Lower leg skin (tissue), 4 donors: ENCODE data around the gene HAL. TPM values are rescaled to one million over a fixed set of nuclear protein-coding genes. Genes with fewer than 3 reads are reported as not detected.

Experiments
- DNase-seq, 2 donors: peaks; one replicate each; pipeline ENCODE4 v3.0.0-alpha.2; 2019; ENCODE audit warnings: low spot score in 2 of 2
- H3K4me3 ChIP-seq: fragments of 200-600 bp; sonication (generic); 2 replicates; pipeline ENCODE4 v1.5.1; 2017; ENCODE audit warnings: mild to moderate bottlenecking, low read depth; ENCODE audit not compliant: poor library complexity, severe bottlenecking
- CTCF ChIP-seq, 3 donors: fragments of 450-650 bp; IDR thresholded peaks; one replicate each; pipeline ENCODE4 v1.5.1; 2016; ENCODE audit warnings: antibody characterized with exemption in 3 of 3, mild to moderate bottlenecking in 3 of 3, moderate library complexity in 2 of 3
- POLR2A ChIP-seq, 2 donors: fragments of 450-650 bp; IDR thresholded peaks; one replicate each; pipeline ENCODE4 v1.6.1; 2016 to 2017; ENCODE audit warnings: antibody characterized with exemption in 2 of 2, mild to moderate bottlenecking in 1 of 2, moderate library complexity in 1 of 2
- WGBS, 2 donors: methylation state at CpG; one replicate each; pipeline ENCODE4 v1.1.5; 2018; 5-methylcytosine and 5-hydroxymethylcytosine counted together
- intact Hi-C: fragments of 100-400 bp; cut with DNase I; formaldehyde crosslinking; loops from one replicate; pipeline ENCODE4 v1.15.0; 2023; ENCODE audit warnings: low total_unique reads
- total RNA-seq, 4 donors: library from RNA; depleted of rRNA; stranded (reverse); fragments of >200 nt; gene quantifications; one replicate each; pipeline ENCODE4 v1.1.0, GENCODE V29; 2016

HAL gene
- total RNA-seq: 100 to 1,000 TPM; 128 to 289 (median 164) TPM

DNA sequence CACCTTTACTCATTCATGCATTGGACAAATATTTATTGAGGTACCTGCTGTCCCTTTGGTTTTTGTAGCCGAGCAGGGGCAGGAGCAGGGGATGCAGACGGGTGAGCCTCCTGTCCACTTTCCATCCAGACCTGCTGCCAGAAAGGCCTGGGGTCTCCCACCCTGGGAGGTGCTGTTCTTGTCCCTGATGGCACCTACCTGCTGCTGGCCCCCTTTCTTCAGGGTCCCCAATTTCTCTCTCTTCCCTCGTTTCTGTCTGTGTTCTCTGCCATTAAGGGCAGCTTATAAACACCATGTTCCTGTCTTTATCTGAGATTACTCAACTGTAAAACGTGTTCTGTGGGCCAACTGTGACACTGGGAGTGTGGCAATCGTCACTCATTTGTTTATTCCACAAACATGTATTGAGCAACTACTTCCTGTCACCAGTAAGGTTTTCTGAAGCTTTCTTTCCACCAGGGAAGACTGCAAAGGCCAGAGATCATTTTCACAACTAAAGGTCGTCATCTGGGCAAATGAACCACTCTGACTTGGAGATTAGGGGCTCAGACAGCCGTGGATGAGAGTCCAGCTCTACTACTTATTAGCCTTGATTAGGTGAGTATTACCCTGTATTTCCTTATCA is at the start of gene HAL:
Gene HAL (minus strand): TSS at position 311 of the 625 bp plus-strand sequence. CDS start 434 bp downstream, outside the sequence.
- H3K4me3 ChIP-seq: no peak within 1 kb of the TSS
- intact Hi-C loops: loop anchor here (5.0 kb wide), 1 partner anchor 179 kb away; no protein-coding TSS in a partner anchor
- no peak for TF ChIP-seq CTCF (IDR thresholded peaks at IDR 0.05)
- no peak for TF ChIP-seq POLR2A (IDR thresholded peaks at IDR 0.05)
- DNase-seq: peak in 1 of 2 donors; percentile 64
- 57 to 60% methylated on average over 7 of the region's 7 CpGs for WGBS, 2 donors

- DNase-seq: no peak
- intact Hi-C loops: no loop called here
- 69 to 71% methylated on average over 7 of the region's 7 CpGs for WGBS, 2 donors
- no peak for TF ChIP-seq CTCF (IDR thresholded peaks at IDR 0.05)
- TF ChIP-seq POLR2A (IDR thresholded peaks at IDR 0.05): no peak
- H3K4me3 ChIP-seq: no peak overlapping the region
These were observed 49.4 kb upstream of the HAL start for GRCh38 chr12:96045566-96045965.

- no peak overlapping the region for H3K4me3 ChIP-seq
- intact Hi-C loops: no loop called here
- no peak for DNase-seq
- TF ChIP-seq CTCF (IDR thresholded peaks at IDR 0.05) (no peak), POLR2A (IDR thresholded peaks at IDR 0.05) (no peak)
- WGBS, 2 donors: 95 to 97% methylated on average over 2 of the region's 2 CpGs
These were observed 48.8 kb upstream of the HAL start for GRCh38 chr12:96044943-96045290.

DNA sequence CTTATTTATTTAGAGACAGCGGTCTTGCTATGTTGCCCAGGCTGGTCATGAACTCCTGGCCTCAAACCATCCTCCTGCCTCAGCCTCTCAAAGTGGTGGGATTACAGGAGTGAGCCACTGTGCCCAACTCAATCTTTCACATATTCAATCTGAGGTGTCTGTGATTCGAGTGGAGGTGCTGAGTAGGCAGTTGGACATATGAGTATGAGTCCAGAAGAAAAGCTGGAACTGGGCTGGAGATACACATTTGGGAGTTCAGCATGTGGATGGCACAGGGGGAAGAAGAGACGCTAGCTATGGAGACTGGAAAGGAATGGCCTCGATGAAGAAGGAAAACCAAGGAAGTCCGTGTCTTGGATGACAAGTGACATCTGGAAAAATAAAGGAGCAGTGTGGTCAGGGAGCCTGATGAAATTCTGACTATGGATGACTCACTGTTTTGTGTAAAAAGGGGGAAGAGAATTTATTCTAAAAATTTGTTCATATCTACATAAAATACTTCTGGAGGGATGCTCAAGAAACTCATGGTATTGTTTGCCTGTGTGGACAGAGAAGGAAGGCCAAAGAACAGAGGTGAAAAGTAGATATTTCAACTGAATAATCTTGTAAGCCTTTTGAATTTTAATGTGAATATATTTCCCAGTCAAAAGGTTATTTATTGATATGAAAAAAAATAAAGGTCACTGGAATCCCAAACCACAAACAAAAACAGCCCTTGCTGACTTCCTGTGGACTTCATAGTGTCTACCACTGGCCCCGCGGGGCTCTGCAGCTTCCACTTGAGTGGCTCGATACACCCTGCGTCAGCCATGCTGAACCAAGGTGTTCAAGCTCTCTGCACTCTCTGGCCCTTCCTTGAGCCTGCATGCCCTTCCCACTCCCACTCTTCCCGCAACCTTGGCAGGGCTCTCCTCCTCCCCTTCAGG is 48.1 kb upstream of the HAL start:
- TF ChIP-seq POLR2A (IDR thresholded peaks at IDR 0.05) (no peak), CTCF (IDR thresholded peaks at IDR 0.05) (no peak)
- no peak for DNase-seq
- intact Hi-C loops: no loop called here
- H3K4me3 ChIP-seq: no peak overlapping the region
- 70 to 84% methylated on average over 10 of the region's 10 CpGs for WGBS, 2 donors

DNA sequence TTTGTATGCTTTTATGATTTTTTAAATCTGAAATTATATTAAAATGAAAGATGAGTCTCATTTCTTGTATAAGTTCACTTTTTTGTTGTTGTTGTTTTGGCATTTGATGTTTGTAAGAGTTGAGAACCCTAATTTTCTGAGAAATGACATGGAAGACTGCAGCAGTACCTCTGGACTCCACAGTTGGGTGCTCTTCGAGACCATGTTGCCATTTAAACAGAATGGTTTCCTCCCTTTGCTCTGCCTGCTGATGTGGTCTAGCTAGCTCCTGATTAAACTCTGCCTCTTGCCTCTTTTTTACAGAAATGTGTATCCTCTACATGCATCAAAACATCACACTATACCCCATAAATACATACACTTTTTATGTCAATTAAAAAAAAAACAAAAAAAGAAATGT is 45.0 kb upstream of the HAL start:
- intact Hi-C loops: no loop called here
- TF ChIP-seq POLR2A (IDR thresholded peaks at IDR 0.05) (no peak), CTCF (IDR thresholded peaks at IDR 0.05) (no peak)
- 75 to 85% methylated on average over 1 of the region's 1 CpG for WGBS, 2 donors
- DNase-seq: no peak
- no peak overlapping the region for H3K4me3 ChIP-seq
